GM19351 (cell line): ENCODE measurements around the gene CATSPERE.
A peak's percentile ranks its signal among the peaks of the same experiment; 100 is the strongest.

ENCODE experiments used
- ATAC-seq: cut with Tn5 transposase; IDR thresholded peaks from one replicate; pipeline ENCODE4 v1.9.1; 2021; ENCODE audit warnings: mild to moderate bottlenecking, moderate library complexity; ENCODE audit not compliant: unreplicated experiment

The CATSPERE gene, protein sequence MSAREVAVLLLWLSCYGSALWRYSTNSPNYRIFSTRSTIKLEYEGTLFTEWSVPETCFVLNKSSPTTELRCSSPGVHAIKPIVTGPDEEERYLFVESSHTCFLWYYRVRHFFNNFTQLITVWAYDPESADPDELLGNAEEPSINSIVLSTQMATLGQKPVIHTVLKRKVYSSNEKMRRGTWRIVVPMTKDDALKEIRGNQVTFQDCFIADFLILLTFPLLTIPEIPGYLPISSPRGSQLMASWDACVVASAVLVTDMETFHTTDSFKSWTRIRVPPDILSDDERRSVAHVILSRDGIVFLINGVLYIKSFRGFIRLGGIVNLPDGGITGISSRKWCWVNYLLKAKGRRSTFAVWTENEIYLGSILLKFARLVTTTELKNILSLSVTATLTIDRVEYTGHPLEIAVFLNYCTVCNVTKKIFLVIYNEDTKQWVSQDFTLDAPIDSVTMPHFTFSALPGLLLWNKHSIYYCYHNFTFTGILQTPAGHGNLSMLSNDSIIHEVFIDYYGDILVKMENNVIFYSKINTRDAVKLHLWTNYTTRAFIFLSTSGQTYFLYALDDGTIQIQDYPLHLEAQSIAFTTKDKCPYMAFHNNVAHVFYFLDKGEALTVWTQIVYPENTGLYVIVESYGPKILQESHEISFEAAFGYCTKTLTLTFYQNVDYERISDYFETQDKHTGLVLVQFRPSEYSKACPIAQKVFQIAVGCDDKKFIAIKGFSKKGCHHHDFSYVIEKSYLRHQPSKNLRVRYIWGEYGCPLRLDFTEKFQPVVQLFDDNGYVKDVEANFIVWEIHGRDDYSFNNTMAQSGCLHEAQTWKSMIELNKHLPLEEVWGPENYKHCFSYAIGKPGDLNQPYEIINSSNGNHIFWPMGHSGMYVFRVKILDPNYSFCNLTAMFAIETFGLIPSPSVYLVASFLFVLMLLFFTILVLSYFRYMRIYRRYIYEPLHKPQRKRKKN

DNA sequence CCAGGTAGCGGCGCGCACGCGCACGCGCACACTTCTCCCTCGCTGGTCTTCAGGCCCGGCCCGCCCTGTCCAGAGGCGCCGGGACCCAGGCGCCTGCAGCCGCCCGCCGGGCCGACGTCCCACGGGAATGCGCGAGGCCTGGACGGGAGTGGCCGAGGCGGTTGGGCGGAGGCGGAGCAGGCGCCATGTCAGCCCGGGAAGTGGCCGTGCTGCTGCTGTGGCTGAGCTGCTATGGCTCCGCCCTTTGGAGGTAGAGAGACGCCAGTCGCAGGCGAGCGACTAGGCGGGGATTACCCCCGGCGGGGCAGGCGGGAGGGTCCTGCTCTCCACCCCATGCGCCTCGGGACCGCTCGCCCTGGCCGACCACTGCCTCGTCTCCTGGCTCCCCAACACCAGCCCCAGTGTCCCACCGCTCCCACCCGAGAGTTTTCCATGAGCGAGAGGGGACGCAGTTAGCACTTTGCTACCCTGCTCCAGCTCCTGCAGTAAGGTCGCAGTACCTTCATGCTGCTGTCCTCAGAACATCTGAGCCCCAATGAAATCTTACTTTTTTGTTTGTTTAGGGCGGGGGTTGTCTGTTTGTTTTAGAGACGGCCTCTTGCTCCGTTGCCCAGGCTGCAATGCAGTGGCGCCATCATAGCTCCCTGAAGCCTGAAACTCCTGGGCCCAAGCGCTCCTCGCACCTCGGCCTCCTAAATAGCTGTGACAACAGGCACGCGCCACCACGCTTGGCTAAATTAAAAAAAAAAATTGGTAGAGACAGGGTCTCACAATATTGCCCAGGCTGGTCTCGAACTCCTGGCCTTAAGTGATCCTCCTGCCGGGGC is at the start of gene CATSPERE:
TSS of gene CATSPERE (plus strand) at position 29 of the 827 bp plus-strand sequence. CDS start at position 186, 157 bp downstream.
- peak; percentile 99 for ATAC-seq

DNA sequence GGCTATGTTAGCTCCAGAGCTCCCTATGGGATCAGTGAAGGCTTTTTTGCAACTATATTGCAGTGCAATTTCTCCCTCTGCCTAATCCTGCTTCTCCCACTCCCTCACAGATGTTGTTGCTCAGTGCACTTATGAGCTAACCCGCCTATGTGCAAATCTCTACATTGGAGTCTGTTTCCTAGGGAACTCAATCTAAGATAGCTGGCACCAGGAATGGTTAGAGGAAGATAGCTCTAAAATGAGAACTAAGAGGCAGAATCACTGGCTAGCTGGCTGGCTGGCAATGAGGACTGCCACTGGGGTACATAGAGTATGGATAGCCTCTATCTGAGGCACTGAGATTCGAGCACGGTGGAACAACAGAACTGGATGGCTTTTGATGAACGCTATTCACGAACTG is 48.9 kb upstream of the CATSPERE start:
- ATAC-seq, result no peak

DNA sequence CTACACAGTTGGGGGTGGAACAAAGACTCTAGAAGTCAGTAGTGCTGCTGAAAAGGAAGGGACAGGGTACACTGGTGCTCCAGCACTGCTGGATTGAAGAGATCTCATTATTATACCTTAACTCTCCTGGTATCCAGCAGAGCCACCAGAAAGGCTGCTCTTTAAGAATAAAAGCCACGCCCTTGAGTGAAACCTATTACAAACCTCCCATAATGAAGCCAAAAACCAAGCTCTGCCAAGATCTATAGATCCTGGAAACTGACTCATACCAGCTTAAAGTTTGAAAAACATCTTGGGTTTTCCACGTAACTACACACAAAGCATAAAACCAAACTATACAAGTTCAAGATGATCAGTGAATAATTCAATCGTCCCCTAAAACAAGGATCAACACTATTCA is 47.3 kb upstream of the CATSPERE start:
- no peak for ATAC-seq

DNA sequence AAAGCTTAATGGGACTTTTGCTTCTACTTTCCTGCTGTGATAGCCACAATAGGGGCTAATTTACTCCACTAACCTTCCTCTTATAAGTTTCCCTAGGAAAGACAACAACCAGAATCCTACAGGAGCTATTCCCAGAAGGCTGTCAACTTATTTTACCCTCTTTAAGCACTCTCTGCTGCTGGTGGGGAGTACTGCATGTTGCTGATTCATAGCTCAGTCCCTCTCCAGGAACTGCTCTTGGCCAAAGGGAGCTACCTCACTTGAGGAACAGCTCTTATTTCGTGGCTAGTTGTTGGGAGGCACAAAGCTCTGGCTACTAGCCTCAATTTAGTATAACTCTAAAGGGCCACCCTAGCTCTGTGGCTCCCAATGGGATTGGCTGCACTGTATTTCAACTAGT is 46.5 kb upstream of the CATSPERE start:
- no peak for ATAC-seq

DNA sequence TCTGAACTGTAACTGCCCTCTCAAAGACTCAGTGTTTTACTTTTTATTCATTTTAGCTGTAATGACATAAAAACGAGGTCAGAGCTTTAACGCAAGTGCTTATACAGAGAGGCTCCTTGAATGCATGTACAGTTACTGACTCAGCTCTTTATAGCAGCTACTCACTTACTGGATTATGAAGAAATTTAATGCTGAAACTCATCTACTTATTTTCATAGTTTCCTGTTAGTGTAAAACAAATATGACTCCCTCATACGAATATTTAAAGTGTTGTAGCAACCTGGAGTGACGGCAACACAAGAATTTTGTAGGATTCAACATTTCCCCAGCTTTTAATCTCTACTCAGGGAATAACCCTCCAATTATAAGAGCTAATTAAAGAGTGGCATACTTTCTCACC is 42.0 kb upstream of the CATSPERE start:
- no peak for ATAC-seq

DNA sequence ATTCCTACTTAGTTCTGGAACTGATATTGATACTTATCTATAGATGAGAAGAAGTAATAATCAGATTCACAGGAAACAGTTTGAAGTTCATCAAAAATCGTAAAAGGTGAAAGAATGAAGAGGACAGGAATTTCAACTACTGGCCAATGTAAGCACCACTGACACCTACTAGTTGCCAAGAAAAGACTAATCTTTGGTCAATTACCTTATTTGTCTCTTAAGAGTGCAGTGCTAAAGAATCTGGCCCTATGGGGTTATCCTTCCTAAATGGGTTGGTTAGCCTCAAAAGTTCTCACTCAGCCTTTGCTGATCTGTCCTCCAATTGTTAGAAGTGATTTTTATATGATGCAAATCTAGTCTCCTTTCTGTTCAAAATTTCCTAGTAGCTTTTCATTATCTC is 38.9 kb upstream of the CATSPERE start:
- ATAC-seq, result no peak

DNA sequence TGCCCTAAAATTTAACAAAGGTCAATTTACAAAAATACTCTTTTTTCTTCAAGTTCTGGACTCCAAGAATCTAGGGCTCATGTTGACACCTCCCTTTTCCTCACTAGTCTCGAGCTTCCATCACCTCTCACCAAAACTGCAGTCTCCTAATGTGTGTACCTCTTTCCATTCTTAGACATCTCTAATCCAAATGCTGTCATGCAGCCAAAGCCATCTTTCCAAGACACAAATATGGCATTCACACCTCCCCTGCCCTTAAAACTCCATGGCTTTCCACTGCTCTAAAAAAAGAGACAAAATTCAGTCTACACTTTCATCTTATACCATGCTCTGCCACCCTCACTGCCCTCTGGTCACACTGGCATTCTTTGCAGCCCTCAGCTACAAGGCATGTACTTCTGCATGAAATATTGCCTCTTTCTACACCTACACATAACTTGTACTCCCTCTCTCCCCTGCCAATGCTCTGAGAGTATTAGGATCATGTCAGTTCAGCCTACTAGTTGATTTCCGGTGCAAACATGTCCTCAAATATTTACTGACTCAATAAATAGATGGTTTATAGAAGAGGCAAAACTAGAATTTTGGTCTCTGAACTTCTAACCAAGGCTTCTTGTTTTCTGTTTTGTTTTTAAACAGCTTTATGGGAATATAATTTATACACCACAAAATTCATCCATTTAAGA is 36.3 kb upstream of the CATSPERE start:
- no peak for ATAC-seq

DNA sequence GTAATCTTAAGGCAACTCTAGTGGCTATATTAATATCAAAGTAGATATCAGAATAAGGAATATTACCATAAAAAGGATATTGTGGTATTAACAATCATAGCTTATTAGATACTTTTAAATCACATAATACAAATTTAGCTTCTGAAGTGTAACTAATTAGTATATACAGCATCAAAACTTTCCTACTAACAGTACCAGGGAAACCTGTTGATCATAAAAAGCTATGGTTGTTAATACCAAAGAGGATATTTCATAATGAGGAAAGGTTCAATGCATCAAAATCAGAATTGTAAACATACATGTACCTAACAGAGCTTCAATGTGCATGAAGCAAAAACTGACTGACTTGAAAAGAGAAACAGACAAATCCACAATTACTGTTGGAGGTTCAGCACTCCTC is 33.4 kb upstream of the CATSPERE start:
- ATAC-seq, result no peak

DNA sequence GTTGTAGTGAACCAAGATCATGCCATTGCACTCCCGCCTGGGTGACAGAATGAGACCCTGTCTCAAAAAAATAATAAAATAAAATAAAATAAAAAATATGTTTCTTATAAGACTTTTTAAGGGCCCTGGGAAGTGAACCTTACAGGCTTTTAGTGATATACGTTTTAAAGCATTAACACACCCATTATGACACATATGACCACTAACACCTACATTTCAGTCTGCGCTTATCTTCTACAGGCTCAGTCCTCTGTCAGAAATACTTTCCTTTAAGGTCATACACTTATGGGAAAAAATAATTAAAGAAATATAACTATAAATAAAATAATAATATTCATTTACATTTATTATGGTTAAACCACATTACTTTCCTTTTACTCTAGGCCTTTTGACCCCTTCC is 31.3 kb upstream of the CATSPERE start:
- ATAC-seq, result no peak

DNA sequence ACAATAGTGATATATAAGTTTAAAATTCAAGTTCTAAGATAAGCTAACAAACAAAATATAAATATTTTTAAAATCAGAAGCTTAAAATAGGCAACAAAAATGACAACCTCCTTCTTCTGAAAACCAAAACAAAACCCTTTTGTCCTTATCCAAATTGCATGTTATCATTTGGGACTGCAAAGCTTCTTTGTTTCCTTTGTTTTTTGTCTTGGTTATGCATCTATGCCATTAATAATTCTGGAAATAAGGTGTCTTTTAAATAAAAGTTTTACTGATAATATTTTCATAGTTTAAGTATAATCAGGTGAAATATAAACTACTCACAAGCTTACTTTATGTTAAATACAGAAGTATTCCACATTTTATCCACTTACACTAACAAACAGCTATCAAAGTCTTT is 29.9 kb upstream of the CATSPERE start:
- no peak for ATAC-seq

DNA sequence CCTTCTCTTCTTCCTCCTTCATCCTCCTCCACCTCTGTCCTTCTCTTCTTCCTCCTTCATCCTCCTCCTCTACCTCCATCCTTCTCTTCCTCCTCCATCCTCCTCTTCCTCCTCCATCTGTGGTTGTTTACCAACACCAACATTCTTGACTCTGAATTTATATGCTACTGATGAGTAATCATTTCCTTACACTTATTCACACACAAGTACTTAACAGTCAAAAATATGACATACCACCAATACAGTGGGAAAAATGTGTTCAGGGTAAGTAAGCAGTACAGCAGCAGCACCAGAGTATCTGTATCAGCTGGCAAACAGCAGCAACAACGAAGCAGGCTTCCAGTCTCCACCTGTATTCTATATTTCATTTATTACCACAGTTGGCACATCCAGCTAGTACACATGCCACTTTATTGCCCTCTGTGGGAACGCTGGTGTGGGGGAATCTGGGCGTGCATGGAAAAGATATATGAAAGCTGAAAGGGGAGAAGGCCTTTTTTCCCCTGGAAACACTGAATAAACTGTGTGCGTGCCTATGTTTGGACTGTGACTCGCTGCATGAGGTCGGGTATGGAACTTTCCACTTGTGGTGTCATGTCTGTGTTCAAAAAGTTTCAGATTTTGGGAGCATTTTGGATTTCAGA is 25.4 kb upstream of the CATSPERE start:
- ATAC-seq, result no peak

DNA sequence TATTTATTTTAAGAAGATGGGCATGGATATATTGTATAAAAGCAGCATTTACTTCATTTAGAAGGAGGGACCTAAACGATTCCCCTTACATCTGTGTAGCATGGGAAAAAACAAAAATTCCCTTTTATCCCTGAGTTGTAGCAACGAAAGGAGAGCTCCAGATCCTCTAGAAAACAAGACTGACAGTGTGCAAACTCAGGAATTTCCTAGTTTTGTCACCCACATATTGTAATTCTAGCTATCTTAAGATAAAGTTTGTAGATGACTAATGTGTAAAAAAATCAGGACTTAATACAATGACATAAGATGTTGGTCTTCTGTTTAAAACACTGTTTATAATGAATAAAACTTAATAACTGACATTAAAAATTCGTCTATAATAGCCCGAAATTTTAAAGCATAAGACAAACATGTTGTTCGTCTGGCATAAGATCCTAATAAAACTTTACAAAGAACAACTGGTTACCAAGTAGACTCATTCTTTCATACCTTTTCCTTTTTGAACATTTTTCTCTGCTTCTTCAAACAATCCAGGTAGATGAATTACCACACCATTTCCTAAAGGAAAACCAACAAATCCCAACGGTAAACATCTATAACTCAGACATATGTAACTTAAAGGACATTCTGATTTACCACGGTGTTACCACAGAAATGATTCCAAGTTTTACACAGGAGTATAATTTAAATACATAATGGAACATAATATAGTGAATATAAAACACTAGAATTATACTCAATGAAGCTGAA is 24.6 kb upstream of the CATSPERE start:
- ATAC-seq, result no peak

DNA sequence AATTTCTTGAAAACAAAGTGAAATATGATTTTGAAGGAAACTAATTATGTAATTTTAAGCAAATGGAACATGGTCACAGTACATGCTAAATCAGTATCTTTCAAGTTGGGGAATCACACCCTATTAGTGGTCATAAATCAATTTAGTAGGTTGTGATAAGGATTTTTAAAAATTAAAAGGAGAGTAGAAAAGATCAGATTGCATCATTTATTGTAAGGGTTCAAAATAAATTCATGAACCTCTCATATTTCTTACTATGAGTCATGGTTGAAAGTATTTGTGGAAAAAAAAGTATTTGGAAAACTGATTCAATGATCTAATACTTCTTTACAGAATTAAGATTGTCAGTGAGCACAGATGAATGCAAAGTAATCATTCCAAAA is 24.0 kb upstream of the CATSPERE start:
- no peak for ATAC-seq

DNA sequence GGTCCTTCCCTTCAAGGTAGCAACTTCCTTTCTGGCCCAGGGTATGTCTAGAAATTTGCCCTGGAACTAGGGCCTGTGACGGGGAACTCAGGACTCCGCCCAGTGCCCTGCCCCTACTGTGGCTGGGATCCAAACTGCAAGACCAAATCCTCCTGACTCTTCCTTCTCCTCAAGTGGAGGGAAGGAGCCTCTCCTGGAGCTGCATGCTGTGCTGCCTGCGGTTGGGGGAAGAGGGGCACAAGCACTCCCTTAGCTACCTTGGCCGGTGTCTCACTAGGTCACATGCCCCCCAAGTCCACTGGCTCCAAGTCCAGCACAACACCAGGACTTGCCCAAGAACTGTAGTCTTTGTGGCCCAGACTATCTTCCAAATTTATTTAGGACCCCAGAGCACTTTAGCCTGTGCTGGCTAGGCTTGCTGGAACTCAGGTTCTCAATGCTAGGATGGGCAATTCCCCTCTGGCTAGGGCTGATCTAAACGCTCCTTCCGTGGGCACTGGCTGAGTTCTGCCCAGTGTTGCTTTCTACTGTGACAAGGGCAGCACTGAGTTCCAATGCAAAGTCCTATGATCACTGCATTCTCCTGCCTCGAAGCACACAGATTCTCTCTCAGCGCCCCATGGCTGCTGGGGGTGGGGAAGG is 21.6 kb upstream of the CATSPERE start:
- ATAC-seq, result no peak

DNA sequence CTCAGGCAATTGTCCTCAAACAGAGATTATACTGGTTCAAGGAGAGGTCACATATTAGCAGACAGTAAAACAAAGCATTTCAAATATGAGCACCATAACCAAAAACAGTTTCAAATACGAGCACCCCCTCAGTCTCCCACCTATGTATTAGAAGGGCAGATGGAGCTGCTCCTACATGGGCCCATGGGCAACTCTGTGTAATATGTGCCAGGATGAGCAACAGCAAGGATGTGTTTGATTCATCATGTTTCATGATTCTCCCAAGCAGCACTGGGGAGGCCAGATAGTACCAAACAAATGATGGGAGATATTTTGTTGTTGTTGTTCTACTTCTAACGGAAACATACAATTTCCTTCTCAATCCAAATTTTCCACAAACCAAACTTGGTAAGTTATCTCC is 18.2 kb upstream of the CATSPERE start:
- no peak for ATAC-seq

DNA sequence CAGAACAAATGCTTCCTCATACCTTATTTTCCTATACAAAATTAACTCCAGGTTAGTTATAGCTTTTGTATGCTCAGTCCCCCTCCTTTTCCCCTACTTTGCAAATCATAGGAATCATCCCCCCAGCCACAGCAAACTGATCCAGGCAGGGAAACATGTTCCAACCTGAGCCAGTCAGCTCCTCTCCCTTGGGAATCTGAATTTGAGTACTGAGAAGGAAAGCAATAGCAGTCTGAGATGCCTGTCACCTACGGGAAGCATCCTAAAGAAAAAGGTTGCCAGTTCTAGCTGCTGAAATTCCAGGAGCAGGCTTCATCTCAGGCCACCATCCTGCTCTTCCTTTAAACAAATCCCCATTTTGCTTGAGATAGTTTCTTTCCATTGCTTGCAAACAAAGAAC is 16.2 kb upstream of the CATSPERE start:
- ATAC-seq, result no peak

DNA sequence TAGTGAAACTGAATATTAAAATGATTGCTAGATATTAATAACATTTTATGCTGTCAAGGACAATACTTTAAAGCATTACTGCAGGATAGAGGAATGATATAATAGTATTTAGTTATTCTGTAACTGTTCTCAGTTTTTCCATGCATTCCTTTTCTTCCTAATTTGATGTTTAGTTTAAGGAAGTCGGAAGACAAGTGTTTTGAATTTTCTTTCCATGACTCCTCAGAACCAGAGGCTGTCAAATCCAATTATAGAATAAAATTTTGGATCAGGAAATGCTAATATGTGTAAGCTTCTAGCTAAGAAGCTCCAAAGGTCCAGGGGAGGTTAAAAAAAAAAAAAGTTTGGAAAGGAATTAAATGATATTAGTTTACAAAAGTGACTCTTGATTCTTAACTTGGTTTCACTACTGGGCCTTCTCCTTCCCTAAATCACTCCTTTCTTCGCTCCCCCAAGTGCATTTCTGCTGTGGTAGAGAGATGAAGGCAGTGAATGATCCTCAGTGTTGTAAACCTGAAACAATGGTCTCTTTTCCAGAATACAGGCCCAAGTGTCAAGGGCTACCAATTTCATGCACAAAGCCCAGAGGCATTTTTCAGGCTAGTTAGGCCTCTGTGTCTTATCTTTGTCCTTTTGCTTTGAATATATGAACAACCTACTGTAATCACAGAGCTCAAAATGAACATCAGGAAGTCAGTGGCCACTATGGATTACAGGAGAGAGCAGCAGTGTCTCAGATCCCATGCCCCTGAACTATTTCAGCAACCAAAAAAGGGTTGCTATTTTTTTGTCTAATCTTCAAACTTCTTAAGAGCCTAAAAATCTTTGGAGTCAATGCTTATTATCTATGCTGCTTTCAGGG is 15.5 kb upstream of the CATSPERE start:
- ATAC-seq, result no peak

DNA sequence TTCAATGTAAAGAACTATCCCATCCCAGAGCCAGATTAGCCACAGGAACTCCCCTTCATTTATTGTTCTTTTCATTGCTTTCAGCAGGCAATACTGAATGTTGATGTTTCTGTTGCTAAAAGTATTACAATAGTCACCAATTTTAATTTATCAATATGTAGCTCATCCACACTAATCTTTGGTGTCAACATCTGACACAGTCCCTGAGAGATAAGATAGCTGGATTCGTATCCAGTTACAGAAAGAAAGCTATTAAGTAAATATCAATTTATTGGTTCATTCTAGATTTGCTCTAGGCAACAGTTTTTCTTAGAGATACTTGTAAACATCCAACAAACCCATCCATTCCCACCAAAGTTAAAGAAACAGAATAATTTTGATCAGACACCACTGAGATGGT is 14.0 kb upstream of the CATSPERE start:
- ATAC-seq, result no peak
